Stimulated activated CD4-positive, alpha-beta T cell treated with anti-CD3 and anti-CD28 coated beads, TNF-alpha, amount 100 ng/mL, for 48 hours (primary cell): ENCODE data around the gene HBB.

Experiments used
- DNase-seq, 3 donors: peaks; one replicate each; pipeline ENCODE4 v3.0.0-alpha.2; 2020; ENCODE audit warnings: low read depth in 3 of 3

HBB gene

DNA sequence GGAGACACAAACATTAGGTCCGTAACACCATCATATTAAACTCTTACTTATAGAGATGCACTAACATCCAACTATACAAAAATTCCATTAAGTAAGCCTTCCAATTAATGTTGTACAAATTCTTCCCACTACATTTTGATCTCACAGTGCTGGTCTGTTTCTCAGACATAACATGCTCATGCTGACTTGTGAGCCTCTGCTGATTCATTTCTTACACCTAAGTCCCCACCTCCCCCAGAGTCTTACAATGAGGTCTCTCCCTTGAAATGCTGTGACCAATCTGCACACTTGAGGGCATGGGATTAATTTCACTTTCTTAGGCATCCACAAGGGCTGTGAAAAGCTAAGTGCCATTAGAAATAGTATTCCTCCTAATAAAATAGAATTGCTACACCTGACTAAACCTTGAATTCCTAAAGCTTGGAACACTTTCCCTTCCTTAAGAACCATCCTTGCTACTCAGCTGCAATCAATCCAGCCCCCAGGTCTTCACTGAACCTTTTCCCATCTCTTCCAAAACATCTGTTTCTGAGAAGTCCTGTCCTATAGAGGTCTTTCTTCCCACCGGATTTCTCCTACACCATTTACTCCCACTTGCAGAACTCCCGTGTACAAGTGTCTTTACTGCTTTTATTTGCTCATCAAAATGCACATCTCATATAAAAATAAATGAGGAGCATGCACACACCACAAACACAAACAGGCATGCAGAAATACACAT is 20.8 kb upstream of the HBB start:
- no peak for DNase-seq

DNA sequence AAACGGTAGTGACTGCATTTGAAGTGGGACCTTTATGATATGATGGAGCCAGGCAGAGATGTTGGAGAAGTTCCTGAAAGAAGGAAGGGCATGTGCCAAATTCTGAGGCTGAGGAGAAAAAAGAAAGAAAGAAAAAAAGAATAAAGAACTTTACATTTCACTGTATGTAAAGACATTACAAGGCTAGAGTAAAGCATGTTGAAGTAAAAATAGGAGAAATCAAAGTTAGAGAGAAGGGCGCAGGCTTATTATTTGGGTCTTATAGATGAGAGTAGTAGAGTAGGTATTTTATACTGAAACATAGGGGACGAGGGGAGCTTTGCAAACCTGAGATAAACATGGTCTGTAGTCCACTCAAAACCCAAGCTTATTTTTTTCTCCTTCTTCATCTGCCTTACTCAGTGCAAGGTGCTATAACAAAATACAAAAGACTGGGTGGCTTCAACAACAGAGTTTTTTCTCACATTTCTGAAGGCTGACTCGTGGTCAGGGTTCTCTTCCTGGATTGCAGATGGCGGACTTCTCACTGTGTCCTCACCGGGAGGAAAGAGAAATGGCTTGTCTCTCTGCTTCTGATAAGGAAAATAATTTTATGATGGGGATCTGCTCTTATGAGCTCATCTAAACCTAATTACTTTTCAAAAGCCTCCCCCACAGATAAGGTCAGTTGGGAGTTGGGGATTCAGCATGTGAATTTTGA is 20.1 kb upstream of the HBB start:
- DNase-seq = no peak

DNA sequence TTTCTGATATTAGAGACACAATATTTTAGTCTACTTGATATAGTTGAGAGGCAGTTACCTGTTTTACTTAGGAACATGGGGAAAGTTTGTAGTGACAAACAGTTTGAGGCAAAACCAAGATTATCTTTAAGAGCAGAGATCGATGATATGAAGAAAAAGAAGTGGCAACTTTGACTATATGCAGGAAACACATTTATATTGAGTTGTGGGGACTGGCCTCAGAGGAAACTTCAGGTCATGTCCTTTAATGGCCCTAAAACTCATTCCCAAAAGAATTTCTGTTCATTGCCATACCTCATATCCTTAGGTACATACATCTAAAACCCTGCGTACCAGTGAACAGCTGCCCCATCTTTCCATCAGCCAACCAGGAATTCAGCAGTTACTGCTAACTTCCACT is 18.3 kb upstream of the HBB start:
- DNase-seq = no peak

DNA sequence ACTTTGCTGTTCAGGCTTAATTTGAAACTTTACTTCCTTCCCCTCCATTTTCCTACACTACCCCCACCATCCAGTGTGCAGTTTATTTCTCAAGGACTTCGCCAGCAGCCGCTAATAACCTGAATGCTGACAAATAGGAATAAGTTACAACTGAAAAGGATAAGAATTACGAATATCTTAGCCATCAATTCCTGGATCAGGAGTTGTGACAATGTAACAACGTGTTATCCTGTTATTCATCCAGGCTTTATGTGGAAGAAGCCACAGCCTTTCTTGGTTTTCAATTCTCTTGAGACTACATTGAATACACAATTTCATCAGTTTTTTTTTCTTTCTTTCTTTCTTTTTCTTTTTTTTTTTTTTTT is 16.9 kb upstream of the HBB start:
- no peak for DNase-seq

DNA sequence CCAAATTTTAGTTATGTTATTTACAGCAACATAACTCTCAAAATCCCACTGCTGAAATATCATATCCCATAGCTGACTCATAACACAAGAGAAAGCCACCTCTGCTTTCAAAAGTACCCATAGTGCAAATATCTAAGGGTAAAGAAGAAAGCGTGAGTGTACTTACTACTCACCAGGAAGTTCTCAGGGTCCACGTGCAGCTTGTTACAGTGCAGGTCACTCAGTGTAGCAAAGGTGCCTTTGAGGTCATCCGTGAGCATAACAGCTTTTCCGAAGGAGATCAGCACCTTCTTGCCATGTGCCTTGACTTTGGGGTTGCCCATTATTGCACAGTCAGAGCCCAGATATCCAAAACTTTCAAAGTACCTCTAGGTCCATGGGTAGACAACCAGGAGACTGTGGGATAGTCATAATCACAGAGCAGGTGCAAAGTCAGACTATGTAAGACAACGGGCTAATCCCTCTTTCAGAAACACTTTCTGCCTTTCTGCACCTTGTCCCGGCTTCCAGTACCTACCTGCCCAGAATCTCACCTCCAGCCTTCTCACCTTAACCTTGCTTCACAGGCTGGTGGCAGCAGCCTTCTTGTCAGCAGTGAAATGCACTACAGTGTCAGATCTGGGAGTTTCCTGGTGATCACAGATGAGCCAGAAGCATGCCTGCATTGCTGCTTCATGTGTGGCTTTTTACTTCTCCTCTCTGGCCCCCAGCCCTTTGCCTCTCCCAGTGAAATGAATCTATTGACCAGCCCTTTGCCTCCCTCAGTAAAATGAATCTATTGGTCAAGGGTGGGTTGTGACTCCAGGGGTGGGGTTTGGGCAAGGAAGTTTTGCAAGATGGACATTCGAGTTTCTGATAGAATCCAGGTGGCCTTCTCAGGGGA is 16.3 kb upstream of the HBB start:
- no peak for DNase-seq

DNA sequence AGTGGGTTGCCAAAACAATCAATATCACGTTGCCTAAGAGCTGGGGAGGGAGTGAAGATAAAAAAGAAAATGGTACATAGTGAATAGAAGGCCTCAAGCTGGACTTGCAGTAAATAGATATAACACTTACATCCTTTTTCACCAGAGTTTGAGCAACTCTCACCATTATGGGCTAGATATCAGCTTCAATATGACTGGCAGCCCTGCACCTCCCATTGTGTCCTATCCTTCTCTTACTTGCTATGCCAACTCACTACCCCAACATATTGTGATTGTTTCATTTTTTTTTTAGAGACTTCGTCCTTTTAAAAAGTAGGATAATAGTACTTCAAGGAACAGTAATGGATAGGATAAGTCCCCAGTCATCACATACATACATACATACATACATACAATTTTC is 15.3 kb upstream of the HBB start:
- no peak for DNase-seq

DNA sequence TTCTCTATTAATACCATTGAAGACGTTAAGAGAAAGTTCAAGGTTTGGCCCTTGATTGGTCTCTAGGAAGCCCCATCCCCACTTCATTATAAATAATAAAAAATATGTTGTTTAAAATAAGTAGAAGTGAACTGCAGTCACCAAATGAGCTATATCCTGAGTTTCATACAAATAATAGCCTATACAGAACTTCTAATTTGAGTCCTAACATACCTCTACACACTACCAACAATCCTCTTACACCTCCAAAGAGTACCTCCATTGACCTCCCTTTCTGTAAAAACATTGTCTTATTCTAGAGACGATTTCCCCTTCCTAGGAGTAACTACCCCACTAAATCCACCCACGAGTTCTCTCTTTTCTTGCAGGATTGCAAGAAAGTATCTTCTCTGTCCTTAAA is 14.6 kb upstream of the HBB start:
- DNase-seq = no peak

DNA sequence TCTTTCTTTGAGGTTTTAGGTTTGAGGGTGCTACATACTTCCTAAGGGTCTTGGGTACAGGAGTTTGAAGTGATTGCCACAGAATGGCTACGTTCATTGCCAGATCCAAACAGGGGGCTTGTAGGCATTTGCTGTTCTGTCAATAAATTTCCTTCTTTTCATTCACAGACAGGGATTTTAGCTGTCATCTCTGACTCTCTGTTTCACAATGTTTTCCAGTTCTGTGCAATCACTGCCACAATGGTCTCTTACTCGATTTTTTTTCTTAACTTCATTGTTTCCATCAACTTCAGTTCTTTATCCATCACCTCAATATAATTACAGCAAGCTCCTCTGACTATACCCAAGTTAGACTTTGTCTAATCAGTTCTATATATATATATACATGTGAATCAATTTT is 13.6 kb upstream of the HBB start:
- DNase-seq = no peak

DNA sequence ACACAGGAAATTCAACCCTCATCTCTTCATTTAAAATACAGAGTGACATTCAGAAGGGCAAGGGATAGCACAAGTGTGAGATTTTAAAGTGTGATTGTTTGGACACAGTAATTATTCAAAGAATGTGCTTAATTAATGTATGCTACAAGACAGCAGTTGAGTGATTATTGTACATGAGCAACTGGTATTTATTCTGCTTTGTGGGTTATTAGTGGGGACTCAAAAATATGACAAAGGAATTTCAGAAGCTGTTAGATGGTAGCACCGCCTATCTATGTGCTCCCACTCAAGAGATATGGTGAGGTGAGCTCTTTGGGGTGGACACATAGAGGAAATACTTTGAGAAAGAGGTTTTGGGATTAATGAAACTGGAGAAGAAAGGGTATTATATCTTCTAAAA is 13.2 kb upstream of the HBB start:
- DNase-seq = no peak

DNA sequence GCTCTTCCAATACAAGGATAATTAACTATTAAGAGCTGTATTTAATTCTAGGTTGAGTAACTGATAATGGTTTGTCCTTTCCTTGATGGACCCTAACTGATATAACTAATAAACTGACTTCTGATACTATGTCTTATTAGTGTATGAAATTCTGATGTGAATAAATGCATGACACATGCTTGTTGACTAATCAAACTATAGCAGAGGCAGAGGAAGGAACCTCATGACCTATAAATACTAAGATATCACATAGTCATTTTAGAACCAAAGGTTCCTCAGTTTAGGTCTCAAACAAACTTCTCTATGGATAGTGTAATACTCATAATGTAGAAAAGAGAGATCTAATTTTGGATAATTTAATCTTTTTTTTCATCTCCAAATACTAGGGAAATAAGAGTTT is 12.2 kb upstream of the HBB start:
- DNase-seq = no peak

DNA sequence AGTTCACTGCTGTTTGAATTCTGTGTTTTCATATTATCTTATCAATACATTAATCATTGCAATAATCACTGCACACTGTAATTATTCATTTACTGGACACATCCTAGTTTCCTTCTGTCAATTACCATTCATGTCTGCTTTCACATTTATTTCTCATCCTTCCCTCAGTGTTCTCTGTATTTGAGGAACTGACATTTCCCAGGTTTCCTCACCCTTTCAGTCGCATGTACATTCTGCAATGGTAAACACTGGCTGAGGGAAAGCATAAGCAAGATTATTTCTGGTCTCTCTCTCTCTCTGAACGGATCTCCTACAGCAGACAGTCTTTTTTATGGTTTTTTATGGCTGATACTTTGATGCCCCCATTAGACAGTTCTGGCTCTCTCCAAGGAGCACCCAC is 11.6 kb upstream of the HBB start:
- no peak for DNase-seq

DNA sequence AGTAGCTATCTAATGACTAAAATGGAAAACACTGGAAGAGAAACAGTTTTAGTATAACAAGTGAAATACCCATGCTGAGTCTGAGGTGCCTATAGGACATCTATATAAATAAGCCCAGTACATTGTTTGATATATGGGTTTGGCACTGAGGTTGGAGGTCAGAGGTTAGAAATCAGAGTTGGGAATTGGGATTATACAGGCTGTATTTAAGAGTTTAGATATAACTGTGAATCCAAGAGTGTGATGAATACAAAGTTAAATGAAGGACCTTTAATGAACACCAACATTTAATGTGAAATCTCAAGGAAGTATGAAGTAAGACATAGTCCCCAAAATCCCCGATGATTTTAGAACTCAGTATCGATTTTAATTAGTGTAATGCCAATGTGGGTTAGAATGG is 10.5 kb upstream of the HBB start:
- no peak for DNase-seq

DNA sequence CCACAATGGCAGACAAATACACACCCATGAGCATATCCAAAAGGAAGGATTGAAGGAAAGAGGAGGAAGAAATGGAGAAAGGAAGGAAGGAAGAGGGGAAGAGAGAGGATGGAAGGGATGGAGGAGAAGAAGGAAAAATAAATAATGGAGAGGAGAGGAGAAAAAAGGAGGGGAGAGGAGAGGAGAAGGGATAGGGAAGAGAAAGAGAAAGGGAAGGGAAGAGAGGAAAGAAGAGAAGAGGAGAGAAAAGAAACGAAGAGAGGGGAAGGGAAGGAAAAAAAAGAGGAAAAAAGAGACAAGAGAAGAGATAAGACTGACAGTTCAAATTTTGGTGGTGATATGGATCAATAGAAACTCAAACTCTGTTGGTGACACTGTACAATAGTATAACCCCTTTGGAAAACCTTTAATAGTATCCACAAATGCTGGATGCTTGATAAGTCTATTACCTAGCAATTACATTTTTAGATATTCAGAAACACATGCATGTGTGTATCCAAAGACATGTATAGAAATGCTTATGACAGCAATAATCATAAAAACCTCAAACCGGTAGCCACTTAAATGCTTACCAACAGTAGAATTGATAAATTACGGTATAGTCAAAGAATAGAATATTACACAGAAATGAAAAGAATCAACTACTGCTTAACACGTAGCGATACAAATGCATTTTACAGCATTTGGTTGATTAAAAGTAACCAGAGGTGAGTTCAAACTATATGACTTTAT is 8.7 kb upstream of the HBB start:
- no peak for DNase-seq

DNA sequence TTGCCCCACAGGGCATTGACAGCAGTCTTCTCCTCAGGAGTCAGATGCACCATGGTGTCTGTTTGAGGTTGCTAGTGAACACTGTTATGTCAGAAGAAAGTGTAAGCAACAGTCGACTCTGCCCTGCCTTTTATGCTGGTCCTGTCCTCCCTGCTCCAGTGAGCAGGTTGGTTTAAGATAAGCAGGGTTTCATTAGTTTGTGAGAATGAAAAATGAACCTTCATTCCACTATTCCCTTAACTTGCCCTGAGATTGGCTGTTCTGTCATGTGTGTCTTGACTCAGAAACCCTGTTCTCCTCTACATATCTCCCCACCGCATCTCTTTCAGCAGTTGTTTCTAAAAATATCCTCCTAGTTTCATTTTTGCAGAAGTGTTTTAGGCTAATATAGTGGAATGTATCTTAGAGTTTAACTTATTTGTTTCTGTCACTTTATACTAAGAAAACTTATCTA is 7.5 kb upstream of the HBB start, which contains the start of gene HBD:
Gene HBD (minus strand): TSS at position 103 of the 454 bp plus-strand sequence. CDS start 50 bp downstream, at position 53.
- DNase-seq = no peak

DNA sequence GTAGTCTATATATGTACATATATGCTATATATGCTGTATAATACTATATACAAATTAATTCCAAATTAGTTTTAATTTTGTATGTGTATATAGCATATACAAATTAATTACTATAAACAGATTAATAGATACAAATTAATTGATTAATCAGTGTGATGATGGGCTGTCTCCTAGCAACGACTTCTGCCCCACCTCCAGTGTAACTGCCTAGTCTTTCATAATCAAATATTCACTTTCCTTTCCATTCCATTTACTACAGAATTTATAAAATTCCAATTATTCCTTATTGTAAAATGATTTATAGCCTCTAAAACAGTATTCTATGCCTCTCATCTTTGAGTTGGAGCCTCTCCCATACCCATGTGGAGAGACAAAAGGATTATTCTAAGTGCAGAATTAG is 6.4 kb upstream of the HBB start:
- no peak for DNase-seq

DNA sequence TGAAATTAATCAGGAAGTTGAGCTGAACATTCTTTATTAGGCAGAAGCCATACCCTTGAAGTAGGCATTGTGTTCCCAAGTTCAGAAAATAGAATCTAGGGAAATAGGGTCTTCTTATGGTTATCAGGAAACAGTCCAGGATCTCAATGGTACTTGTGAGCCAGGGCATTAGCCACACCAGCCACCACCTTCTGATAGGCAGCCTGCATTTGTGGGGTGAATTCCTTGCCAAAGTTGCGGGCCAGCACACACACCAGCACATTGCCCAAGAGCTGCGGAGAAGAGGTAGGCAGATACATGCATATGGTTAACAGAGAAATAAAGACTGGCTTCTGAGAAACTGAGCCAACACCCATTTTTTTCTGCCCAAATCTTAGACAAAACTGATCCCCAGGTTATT is 6.0 kb upstream of the HBB start:
- no peak for DNase-seq

DNA sequence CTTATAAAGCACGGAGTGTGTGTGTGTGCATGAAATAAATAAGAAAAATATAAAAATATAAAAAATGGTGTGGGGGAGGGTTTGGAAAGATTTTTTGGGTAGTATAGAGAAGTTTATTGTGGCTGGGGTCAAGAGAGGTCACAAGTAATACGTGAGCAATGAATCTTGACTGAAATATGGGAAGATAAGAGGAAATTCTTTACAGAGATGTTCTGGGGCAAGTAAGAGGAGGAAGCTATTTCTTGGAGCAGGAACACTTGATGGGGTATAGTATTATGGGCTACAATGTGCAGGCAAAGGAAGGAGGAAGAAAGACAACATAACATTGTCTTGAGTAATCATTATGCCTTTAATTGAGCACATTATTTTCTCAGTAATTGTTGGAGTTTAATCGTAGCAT is 5.3 kb upstream of the HBB start:
- DNase-seq = no peak

DNA sequence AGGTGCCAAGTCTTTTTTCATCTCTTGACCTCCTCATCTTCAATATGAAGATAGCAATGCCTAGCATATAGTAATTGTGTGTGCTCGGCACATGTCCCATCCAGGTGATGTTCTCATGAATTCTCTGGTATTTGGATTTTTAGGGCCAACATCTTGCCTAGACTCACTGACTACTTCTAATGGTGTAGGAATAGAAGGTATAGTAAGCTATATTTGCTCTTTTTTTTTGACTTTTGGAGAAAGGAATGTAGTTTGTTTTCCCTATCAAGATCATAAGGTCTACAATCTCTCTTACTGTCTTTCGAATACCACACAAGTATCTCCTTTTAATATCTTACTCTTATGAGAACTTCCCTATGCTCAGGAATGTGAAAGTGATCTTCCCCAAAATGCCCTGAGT is 4.2 kb upstream of the HBB start:
- DNase-seq = no peak

DNA sequence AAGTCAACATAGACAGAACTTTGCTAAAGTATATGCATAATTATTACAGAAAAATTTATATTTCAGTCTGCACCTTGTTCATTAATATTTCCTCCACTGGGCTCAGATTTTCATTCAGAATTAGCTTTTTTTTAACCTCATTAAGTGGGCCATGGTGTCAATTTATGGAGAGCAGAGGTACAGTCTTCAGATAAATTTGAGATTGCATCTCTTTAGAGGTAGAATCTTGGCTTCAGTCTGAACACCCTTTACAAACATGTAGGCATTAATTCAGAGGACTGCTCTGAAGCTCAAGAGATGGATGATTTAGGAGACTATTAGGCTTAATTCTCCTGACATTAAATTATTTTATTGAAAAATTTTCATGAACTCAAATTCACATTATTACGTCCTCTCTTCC is 3.4 kb upstream of the HBB start:
- no peak for DNase-seq

DNA sequence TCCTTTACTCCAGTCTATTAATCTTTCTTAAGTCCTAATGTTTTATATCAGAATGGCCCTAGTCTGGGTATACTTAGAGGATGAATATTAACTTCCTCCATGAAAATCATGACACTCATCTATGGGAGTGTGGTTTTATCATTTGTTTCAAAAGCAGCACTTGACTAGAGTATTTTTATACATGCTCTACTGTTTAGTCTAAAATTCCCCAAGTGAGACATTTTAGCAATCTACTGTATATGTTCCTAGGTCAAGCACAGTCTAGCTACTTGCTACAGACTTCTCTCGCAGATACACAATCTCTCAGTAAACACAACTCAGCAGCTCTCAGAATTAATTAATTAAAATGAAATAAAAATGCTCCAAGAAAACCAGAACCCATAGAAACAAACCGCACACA is 2.9 kb upstream of the HBB start:
- no peak for DNase-seq

DNA sequence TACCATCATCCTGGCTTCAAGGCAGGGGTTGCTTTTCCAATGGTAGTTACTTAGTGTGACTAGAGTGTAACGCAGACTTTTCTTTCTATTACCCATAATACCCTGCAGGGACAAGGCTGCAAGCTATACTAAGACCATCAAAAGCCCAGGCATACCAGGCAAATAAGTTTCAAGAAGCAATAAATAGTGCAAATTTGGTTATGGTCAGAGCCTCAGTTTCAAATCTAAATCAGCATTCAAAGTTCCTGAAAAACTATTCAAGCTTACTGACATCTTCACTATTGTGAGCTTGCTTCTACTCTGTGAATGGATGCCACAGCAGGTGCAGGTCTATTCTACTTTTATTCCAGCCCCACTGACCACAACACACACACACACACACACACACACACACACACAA is 2.5 kb upstream of the HBB start:
- no peak for DNase-seq

DNA sequence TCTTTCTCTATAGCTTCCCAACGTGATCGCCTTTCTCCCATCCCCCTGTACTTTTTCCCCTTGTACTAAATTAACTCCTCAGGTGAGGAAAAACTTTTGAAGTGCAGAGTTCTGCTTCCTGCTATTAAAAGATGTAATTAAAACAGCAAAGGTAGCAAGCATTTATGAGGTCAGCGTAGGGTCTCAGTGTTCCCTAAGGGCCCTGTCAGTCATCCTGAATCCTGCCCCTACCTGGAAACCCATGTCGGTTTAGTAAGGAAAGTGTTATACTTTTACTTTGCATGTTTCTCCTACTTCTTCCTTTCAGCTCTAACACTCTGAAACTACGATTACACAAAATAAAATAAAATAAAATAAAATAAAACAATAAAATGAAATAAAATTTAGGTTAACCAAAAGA is 1.3 kb upstream of the HBB start:
- no peak for DNase-seq
